NCI-H2171 (cell line): ENCODE measurements around the gene IL17RC.
"Not testable (repeated sequence)": the region's sequence is repeated elsewhere in the genome, so short reads cannot be mapped to it uniquely, and the experiment has no call there.

Source experiments
- DNase-seq: peaks from one replicate; lab custom pipeline; 2025; lab: John Stamatoyannopoulos, UW

IL17RC gene

DNA sequence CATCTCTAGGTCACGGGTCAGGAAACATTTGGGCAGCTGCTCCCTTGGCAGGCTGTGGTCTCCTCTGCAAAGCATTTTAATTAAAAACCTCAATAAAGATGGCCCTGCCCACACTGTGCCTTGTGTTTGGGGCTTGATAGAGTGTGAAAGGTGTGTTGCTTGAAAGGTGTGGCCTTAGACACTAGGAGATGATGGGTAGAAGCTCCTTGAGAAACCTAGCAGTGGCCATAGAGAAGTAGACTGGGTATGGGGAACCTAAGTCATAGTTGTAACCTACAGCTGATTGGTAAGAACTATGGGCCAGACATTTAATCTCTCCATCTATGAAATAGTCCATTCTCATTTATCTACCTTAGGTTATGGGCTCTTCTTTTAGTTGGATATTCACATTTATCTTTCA is 23.2 kb upstream of the IL17RC start:
- no peak for DNase-seq

DNA sequence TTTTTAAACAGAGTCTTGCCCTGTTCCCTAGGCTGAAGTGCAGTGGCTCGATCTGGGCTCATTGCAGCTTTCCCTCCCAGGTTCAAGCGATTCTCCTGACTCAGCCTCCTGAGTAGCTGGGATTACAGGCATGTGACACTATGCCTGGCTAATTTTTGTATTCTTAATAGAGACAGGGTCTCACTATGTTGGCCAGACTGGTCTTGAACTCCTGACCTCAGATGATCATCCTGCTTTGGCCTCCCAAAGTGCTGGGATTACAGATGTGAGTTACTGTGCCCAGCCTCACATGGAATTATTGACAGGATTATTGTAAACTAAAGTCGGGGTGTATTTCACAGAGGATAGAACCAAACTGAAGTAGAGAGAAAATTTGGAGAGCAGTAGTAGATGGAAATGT is 21.2 kb upstream of the IL17RC start:
- not testable (repeated sequence) for DNase-seq

DNA sequence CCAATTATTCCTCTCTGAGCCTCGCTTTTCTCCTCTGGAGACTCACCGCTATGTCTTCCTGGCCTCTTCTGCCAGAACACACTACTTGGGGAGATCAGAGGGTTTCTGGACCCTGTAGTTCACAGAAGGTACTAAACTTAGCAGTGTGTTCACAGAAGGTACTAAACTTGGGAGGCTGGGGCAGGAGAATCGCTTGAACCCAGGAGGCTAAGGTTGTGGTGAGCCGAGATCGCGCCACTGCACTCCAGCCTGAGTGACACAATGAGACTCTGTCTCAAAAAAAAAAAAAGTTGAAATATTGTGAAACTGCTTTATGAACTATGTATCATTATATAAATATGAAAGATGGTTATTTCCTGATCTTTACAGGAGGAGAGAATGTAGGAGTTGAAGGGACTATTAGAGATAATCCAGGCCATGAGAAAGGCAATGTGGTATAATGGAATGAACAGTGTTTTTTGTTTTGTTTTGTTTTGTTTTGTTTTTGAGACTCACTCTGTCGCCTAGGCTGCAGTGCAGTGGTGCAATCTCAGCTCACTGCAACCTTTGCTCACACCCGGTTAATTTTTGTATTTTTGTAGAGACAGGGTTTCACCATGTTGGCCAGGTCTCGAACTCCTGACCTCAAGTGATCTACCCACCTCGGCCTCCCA is 20.0 kb upstream of the IL17RC start:
- not testable (repeated sequence) for DNase-seq

GRCh38 chr3:9897408-9898372 is 19.2 kb upstream of the IL17RC start:
- DNase-seq: no peak

DNA sequence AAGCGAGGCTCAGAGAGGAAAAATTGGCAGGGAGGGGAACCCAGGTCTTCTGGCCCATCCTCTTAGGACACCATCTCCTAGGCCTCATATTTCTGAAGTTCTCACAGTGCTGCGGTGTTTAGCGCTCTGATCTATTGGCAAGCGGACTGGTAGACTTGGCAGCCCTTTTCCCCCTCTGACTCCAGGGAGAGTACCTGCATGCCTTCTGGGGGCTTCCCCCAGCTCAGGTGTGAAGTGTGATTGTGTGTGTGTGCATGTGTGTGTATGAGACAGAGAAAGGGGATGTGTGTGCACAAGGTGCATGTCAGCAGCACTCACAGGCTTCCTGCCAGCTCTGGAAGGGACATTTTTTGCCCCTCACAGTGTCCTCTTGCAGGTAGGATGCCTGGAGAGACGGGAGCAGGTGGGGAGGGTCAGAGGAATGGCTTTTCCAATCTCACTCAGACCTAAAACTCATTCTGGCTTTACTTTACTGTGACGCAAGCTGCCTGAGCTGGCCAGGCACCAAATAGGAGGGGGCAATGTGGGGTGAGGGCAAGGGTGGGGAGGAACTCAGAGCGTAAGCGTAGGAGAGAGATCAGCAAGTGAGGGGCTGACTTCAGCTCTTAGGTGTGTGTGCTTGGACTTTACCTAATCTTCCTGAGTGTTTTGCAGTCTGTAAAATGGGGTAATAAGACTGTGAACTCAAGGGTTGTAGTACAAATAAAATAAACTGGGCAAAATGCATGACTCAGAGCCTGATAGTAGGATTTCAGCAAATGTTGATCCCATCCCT is 18.2 kb upstream of the IL17RC start:
- DNase-seq: no peak

DNA sequence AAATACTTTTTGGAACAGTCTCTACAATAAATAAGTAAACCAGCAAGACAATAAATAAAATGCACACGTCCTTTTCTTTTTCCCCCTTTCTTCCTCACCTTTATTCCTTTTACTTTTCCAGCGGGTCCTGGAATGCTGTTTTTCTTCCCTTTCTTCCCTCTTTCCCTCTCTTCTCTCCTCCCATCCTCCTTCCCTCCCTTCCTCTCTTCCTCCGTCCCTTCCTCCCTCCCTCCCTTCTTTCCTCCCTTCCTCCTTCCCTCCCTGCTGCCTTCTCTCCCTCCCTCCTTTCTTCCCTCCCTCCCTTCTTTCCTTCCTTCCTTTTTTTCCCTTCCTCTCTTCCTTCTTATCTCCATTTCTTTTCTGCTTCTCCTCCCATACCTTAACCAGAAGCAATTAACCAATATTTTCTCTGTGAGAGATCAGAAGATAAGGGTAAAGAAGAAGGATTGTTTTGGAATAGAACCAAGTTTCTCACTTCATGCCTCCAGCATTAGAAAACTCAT is 17.6 kb upstream of the IL17RC start:
- DNase-seq: no peak

DNA sequence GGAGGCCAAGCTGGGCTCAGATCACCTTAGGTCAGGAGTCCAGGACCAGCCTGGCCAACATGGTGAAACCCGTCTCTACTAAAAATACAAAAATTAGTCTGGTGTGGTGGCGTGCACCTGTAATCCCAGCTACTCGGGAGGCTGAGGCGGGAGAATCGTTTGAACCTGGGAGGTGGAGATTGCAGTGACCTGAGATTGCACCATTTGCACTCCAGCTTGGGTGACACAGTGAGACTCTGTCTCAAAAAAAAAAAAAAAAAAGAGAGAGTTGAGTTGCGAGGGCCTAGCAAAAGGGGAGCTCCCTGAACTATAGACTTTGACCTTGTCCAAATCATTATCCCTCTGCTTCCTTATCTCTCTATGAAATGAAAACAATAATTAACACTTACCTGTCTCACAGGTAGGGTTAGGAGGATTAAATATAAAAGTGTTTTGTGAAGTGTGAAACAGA is 15.9 kb upstream of the IL17RC start:
- not testable (repeated sequence) for DNase-seq

DNA sequence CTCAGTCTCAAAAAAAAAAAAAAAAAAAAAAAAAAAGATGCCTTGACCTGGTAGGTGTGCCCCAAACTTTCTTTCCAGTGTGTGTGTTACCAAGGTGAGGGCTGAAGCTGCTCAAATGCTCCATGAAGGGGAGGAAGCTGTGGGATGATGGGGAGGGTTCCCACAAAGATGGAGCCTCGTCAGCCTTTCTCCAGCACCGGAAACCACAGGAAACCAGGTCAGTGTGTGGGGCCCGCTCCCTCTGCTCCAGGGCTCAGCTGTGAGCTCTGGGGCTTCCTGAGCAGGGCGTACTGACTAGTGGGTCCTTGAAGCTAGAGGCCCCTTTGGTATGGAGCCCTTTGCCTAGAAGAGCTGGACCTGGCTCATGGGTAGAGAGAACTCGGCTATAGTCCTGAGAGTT is 14.9 kb upstream of the IL17RC start:
- DNase-seq: no peak

- DNase-seq: no peak
These were observed 14.3 kb upstream of the IL17RC start, which contains the start of gene IL17RE for GRCh38 chr3:9902372-9903237. TSS of gene IL17RE (plus strand) at chr3:9902848. CDS start at chr3:9902933, 85 bp downstream.

- no peak for DNase-seq
These were observed 13.7 kb upstream of the IL17RC start for GRCh38 chr3:9903238-9903624.

GRCh38 chr3:9903904-9904303 is 13.0 kb upstream of the IL17RC start:
- DNase-seq: no peak

GRCh38 chr3:9906480-9906879 is 10.4 kb upstream of the IL17RC start:
- no peak for DNase-seq

DNA sequence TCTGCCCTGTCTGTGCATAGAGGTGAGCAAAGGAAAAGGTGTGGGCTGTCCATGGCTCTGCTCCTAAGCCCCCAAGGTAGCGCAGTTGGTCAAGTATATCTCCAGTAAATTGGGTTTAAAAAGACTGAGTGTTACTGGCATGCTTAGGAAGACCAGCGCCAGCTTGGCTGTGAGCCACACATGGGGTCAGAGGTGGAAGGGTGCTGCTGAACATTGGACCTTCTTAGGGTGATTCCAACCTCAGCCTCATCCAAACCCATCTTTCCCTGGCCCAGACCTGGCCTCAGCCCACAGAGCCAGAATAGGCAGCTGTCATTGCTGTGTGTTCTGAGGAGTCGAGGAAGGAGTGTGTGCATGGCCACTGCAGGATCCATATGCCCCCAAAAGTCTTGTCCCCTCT is 8.6 kb upstream of the IL17RC start:
- DNase-seq: no peak

GRCh38 chr3:9909221-9910013 is 7.5 kb upstream of the IL17RC start:
- no peak for DNase-seq

GRCh38 chr3:9911863-9912262 is 5.0 kb upstream of the IL17RC start:
- DNase-seq: no peak

DNA sequence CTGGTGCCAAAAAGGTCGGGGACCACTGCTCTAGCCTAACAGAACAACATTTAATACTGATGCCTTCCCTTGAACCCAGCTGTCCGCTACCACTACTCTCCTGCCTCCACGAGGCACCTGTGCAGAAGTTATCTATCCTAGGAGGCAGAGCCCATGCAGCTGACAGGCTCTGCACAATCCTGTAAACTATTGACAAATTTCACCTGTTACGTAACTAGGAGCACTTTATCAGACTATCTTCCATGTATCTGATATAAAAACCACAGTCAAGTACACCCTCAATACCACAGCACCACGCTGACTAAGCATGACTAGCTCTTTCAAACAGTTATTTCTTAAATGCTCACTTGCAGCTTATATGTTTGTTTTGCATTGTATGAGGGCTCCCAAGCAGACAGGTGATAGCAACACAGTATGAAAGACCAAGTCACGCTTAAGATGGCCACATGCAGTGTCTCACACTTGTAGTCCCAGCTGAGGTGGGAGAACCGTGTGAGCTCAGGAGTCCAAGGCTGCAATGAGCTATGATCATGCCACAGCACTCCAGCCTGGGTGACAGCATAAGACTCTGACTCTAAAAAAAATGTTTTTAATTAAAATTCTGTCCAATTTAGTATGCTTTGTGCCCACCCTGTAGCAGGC is 4.5 kb upstream of the IL17RC start:
- no peak for DNase-seq

DNA sequence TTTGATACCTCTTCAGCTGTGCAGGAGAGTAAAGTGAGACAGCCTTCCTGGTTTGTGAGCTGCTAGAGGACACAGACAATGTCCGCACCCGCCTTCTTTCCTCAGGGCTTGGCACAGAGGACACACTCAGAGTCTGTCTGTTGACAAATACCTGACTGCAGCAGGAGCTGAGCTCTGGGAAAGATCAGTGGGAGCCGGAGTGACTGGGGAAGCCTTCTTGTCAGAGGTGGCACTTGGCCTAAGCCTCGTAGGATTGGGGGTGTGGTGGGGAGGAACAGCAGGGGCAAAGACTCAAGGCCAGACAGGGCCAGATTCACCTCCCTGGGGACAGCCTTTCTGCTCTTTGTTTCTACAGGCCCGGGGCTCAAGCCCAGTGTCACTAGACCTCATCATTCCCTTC is 3.3 kb upstream of the IL17RC start:
- no peak for DNase-seq

- DNase-seq: no peak
These were observed 2.9 kb upstream of the IL17RC start for GRCh38 chr3:9914011-9914410.

- no peak for DNase-seq
These were observed 2.2 kb upstream of the IL17RC start for GRCh38 chr3:9914559-9915253.
